Measurements from ENCODE around the gene PI4KA.

- TF ChIP-seq CTCF (conservative IDR thresholded peaks at IDR 0.05; ENCODE audit: low read length) (no peak), EZH2phosphoT487 (IDR thresholded peaks at IDR 0.05; ENCODE audit: borderline replicate concordance, low read depth, low read length) (no peak)
Measured at GRCh38 chr22:20890975-20891374, 32.4 kb upstream of the PI4KA start.

Measured in OCI-LY7 (cell line).